K562 (cell line): ENCODE data around the gene STPG2. TPM values are rescaled to one million over a fixed set of nuclear protein-coding genes. Genes with fewer than 3 reads are reported as not detected.

ENCODE experiments used
- ATAC-seq: fragments of 200-7000 bp; cut with Tn5 transposase; 3 replicates; pipeline ENCODE4 v1.9.1; 2020; ENCODE audit warnings: moderate library complexity
- BruUV-seq: library from RNA; stranded (reverse); fragments of 400-500 nt; replicated peaks from 2 replicates; lab custom pipeline; 2021; lab: Mats Ljungman, UMichigan
- CTCF ChIA-PET: fragments of 300-600 bp; formaldehyde crosslinking; extraction: SDS; loops from one replicate; lab custom pipeline; 2021; ENCODE audit warnings: low intra/inter-chr PET ratio; lab: Yijun Ruan, JAX
- POLR2A ChIA-PET: fragments of 300-600, 350-650 bp; sonication (Branson Sonifier 250); formaldehyde crosslinking; extraction: SDS; loops from one replicate; lab custom pipeline; 2021; ENCODE audit warnings: antibody characterized with exemption, inconsistent platforms; lab: Yijun Ruan, JAX
- DNase-seq, 4 experiments: peaks; one replicate each; pipeline versions ENCODE4 v3.0.0 to v3.0.0-alpha.2; 2011 to 2018; ENCODE audit warnings: low spot score in 3 of 4, mixed read lengths in 3 of 4; ENCODE audit errors: extremely low read depth in 1 of 4
- FAIRE-seq: peaks from 2 replicates; lab custom pipeline; 2011; peaks lifted over from hg19 to GRCh38; lab: Jason Lieb, UNC
- H2AFZ ChIP-seq: 2 replicates; pipeline ENCODE4 v1.6.0; 2011; ENCODE audit warnings: low read depth, low read length, control low read depth, inconsistent platforms
- H3K27ac ChIP-seq: fragments of 200-600 bp; 3 replicates; pipeline ENCODE4 v1.8.0; 2011; ENCODE audit warnings: low read depth, mild to moderate bottlenecking, control low read depth, inconsistent platforms, low read length, moderate library complexity, mixed read lengths; ENCODE audit errors: extremely low read depth
- H3K27me3 ChIP-seq, 2 experiments: fragments of 300-600 bp in 1 of 2; 2 replicates in 1 of 2; 3 replicates in 1 of 2; pipeline versions ENCODE4 v1.6.0 to v1.8.0; 2011; ENCODE audit warnings: inconsistent platforms in 2 of 2, low read length in 2 of 2, mild to moderate bottlenecking in 1 of 2, mixed read lengths in 1 of 2, moderate library complexity in 1 of 2; ENCODE audit not compliant: control insufficient read depth in 2 of 2, insufficient read depth in 2 of 2
- H3K36me3 ChIP-seq: fragments of 300-600 bp; 3 replicates; pipeline ENCODE4 v1.8.0; 2011; ENCODE audit warnings: mild to moderate bottlenecking, low read length, inconsistent platforms; ENCODE audit not compliant: control insufficient read depth, insufficient read depth
- H3K4me1 ChIP-seq, 2 experiments: fragments of 200-600 bp in 1 of 2; replicated peaks in 1 of 2; 2 replicates in 1 of 2; 3 replicates in 1 of 2; pipeline versions ENCODE4 v1.5.1 to v1.8.0; 2011; ENCODE audit warnings: inconsistent platforms in 2 of 2, low read length in 2 of 2, mild to moderate bottlenecking in 1 of 2, mixed read lengths in 1 of 2, moderate library complexity in 1 of 2; ENCODE audit not compliant: control insufficient read depth in 2 of 2, insufficient read depth in 2 of 2
- H3K4me2 ChIP-seq: 2 replicates; pipeline ENCODE4 v1.6.1; 2011; ENCODE audit warnings: low read length, control low read depth, inconsistent platforms, mixed read lengths; ENCODE audit not compliant: insufficient read depth
- H3K4me3 ChIP-seq: fragments of 200-600 bp; sonication (generic), shearing (Covaris generic); 2 replicates; pipeline ENCODE4 v1.5.1; 2016; ENCODE audit warnings: control low read depth, inconsistent platforms
- H3K79me2 ChIP-seq: fragments of 200-600 bp; 3 replicates; pipeline ENCODE4 v1.8.0; 2011; ENCODE audit warnings: low read length, inconsistent platforms; ENCODE audit not compliant: control insufficient read depth, insufficient read depth
- H3K9ac ChIP-seq, 2 experiments: 2 replicates each; pipeline versions ENCODE4 v1.6.0 to v1.6.1; 2011; ENCODE audit warnings: low read depth in 2 of 2, low read length in 2 of 2, control low read depth in 1 of 2, inconsistent platforms in 1 of 2, mild to moderate bottlenecking in 1 of 2, mixed read lengths in 1 of 2; ENCODE audit not compliant: insufficient read depth in 1 of 2
- H3K9me1 ChIP-seq: one replicate; pipeline ENCODE4 v1.6.0; 2011; ENCODE audit warnings: inconsistent platforms, mild to moderate bottlenecking, low read length, moderate library complexity; ENCODE audit not compliant: control insufficient read depth, insufficient read depth
- H3K9me3 ChIP-seq: replicated peaks from 2 replicates; pipeline ENCODE4 v1.5.1; 2011; ENCODE audit warnings: low read depth, low read length, inconsistent platforms; ENCODE audit not compliant: control insufficient read depth, insufficient read depth
- H4K20me1 ChIP-seq: replicated peaks from 2 replicates; pipeline ENCODE4 v1.6.1; 2011; ENCODE audit warnings: low read length, inconsistent platforms, mixed read lengths; ENCODE audit not compliant: control insufficient read depth, insufficient read depth
- CBX2 ChIP-seq: fragments of 200-600 bp; sonication (generic); IDR thresholded peaks from one replicate; pipeline ENCODE4 v1.6.1; 2012; ENCODE audit warnings: mild to moderate bottlenecking, low read length, inconsistent platforms; ENCODE audit not compliant: insufficient read depth, poor library complexity, severe bottlenecking
- DLX4 ChIP-seq: fragments of 250-450 bp; sonication (Bioruptor Pico); IDR thresholded peaks from 2 replicates; pipeline ENCODE4 v1.6.1; 2021; ENCODE audit warnings: mild to moderate bottlenecking
- EHMT2 ChIP-seq: fragments of 450-650 bp; IDR thresholded peaks from 2 replicates; pipeline ENCODE4 v1.6.1; 2018; ENCODE audit warnings: antibody characterized with exemption
- FOXO4 ChIP-seq: fragments of 450-650 bp; formaldehyde crosslinking; IDR thresholded peaks from 2 replicates; pipeline ENCODE4 v1.4.0; 2020; ENCODE audit warnings: mild to moderate bottlenecking, moderate library complexity
- GMEB1 ChIP-seq: fragments of 250-450 bp; sonication (Bioruptor Pico); IDR thresholded peaks from 2 replicates; pipeline ENCODE4 v1.4.0; 2020; ENCODE audit warnings: mild to moderate bottlenecking
- GTF2F1 ChIP-seq: IDR thresholded peaks from 2 replicates; pipeline ENCODE4 v1.6.1; 2011; ENCODE audit warnings: low read depth, low read length, improper control_type of control experiment
- GTF3C2 ChIP-seq: IDR thresholded peaks from 3 replicates; pipeline ENCODE4 v1.6.1; 2011; ENCODE audit warnings: borderline replicate concordance, mild to moderate bottlenecking, moderate library complexity; ENCODE audit not compliant: insufficient read length; ENCODE audit errors: extremely low read depth
- HINFP ChIP-seq: fragments of 450-650 bp; conservative IDR thresholded peaks from 2 replicates; pipeline ENCODE4 v1.6.1; 2016; ENCODE audit warnings: missing genetic modification characterization, low read depth, mild to moderate bottlenecking, control low read depth, missing compliant biosample characterization
- MCM3 ChIP-seq: fragments of 450-650 bp; IDR thresholded peaks from 2 replicates; pipeline ENCODE4 v1.6.1; 2016
- SFPQ ChIP-seq: fragments of 200-400 bp; formaldehyde crosslinking; IDR thresholded peaks from 2 replicates; pipeline ENCODE4 v1.6.1; 2017; ENCODE audit warnings: mild to moderate bottlenecking, low read depth, low read length, moderate library complexity
- ZNF77 ChIP-seq: fragments of 250-450 bp; sonication (Bioruptor Pico); IDR thresholded peaks from 2 replicates; pipeline ENCODE4 v1.5.0; 2020
- WGBS: fragments of 100-300 bp; shearing (Covaris generic); methylation state at CpG from one replicate; pipeline ENCODE4 v1.1.6; 2016; ENCODE audit warnings: low coverage, mixed read lengths; ENCODE audit not compliant: insufficient coverage; ENCODE audit errors: missing lambda C conversion rate; 5-methylcytosine and 5-hydroxymethylcytosine counted together
- in situ Hi-C: fragments of 300-500 bp; cut with MboI; formaldehyde crosslinking; loops from 4 replicates; pipeline ENCODE4 v1.15.0; 2018; ENCODE audit warnings: inconsistent platforms, mixed read lengths
- intact Hi-C: fragments of 100-400 bp; cut with micrococcal nuclease; formaldehyde crosslinking; loops from 2 replicates; pipeline ENCODE4 v1.14.2; 2022
- polyA plus RNA-seq, 8 experiments: library from polyadenylated mRNA; depleted of rRNA in 4 of 8; stranded (reverse) in 5 of 8; unstranded in 3 of 8; fragments of >200 nt; fragmentation: Nextera tagmentation in 2 of 8; fragmentation: Illumina TruSeq in 1 of 8; extraction: Ambion mirVana in 2 of 8; extraction: Trizol in 1 of 8; gene quantifications; 2 replicates each; pipeline versions ENCODE4 v1.2.1 to v1.2.3, GENCODE V29; 2011 to 2014; ENCODE audit warnings: inconsistent platforms in 1 of 8, missing spikeins in 1 of 8
- total RNA-seq, 7 experiments: library from RNA; depleted of rRNA in 6 of 7; stranded (reverse); fragments of >200 nt in 6 of 7; fragmentation: Illumina TruSeq in 2 of 7; extraction: Trizol in 2 of 7; gene quantifications; 2 replicates each; pipeline versions ENCODE4 v1.2.1 to v1.2.3, GENCODE V29; 2011 to 2021; ENCODE audit warnings: low replicate concordance in 1 of 7

STPG2 gene
- total and polyA plus RNA-seq, 9 of the 15 experiments (the other 6 are each of a cell fraction or from before 2014, with no cell fraction given): not detected

- no peaks in the 10 kb centered on the region for H3K4me1 ChIP-seq
- H3K4me2 ChIP-seq: no peak overlapping the region
- no peak overlapping the region for H3K9ac ChIP-seq
- in situ Hi-C loops (no loop called here), intact Hi-C loops (no loop called here)
- no TSS peak for BruUV-seq
- H3K4me3 ChIP-seq: no peak overlapping the region
- no peaks in the 10 kb centered on the region for H3K9me3 ChIP-seq
- no peaks in the 10 kb centered on the region for H3K27me3 ChIP-seq
- 1% methylated on average over 10 of the region's 10 CpGs for WGBS
- CTCF ChIA-PET: no interaction called here
- H3K36me3 ChIP-seq: no peaks in the 10 kb centered on the region
- POLR2A ChIA-PET: no interaction called here
- H3K9me1 ChIP-seq: no peaks in the 10 kb centered on the region
- ATAC-seq (no peak), FAIRE-seq (no peak), DNase-seq (no peak)
- H4K20me1 ChIP-seq: no peaks in the 10 kb centered on the region
- H3K27ac ChIP-seq: no peak overlapping the region
- no peak overlapping the region for H2AFZ ChIP-seq
- no peaks in the 10 kb centered on the region for H3K79me2 ChIP-seq
- TF ChIP-seq EHMT2: no peak
- TF ChIP-seq MCM3: no peak
- TF ChIP-seq HINFP (tag): no peak
- no peak for TF ChIP-seq FOXO4 (CRISPR knock-in tag)
- no peak for TF ChIP-seq ZNF77 (CRISPR knock-in tag)
- no peak for TF ChIP-seq GTF3C2
- no peak for TF ChIP-seq GMEB1 (CRISPR knock-in tag)
- TF ChIP-seq GTF2F1: no peak
- TF ChIP-seq SFPQ: no peak
- no peak for TF ChIP-seq CBX2
- TF ChIP-seq DLX4 (CRISPR knock-in tag): no peak
Observed at GRCh38 chr4:97778174-97778573, 365.1 kb downstream of the STPG2 start.
